Right lobe of liver (tissue), 4 donors: ENCODE results near the gene LRRC42.

ENCODE experiments used
- CTCF ChIP-seq, 4 donors: fragments of 200-600 bp in 3 of 4; fragments of 450-650 bp in 1 of 4; IDR thresholded peaks; one replicate each; pipeline versions ENCODE4 v1.5.1 to v1.8.0; 2016 to 2022; ENCODE audit warnings: antibody characterized with exemption in 4 of 4, mild to moderate bottlenecking in 2 of 4
- POLR2A ChIP-seq: fragments of 450-650 bp; IDR thresholded peaks from one replicate; pipeline ENCODE4 v1.6.1; 2017; ENCODE audit warnings: antibody characterized with exemption, mild to moderate bottlenecking
- donor health status: DM: no; HTN: no; CAD: no.
- donor health status: DM: no; HTN: no; CAD: no.
- donor health status: DM: no; HTN: yes; CAD: no.

- TF ChIP-seq CTCF (IDR thresholded peaks at IDR 0.05) (no peak), POLR2A (no peak)
Measured at GRCh38 chr1:54002544-54003248, 56.5 kb downstream of the LRRC42 start.
